C4-2B (cell line): ENCODE results near the gene SLC49A4.

ENCODE experiments used
- ZFX ChIP-seq: fragments of 450-650 bp; IDR thresholded peaks from 2 replicates; pipeline ENCODE4 v1.6.1; 2017
- TF ChIP-seq, protein P1 (sequence below): fragments of 450-650 bp; conservative IDR thresholded peaks from 2 replicates; pipeline ENCODE4 v1.5.1; 2017; ENCODE audit warnings: mild to moderate bottlenecking

DNA sequence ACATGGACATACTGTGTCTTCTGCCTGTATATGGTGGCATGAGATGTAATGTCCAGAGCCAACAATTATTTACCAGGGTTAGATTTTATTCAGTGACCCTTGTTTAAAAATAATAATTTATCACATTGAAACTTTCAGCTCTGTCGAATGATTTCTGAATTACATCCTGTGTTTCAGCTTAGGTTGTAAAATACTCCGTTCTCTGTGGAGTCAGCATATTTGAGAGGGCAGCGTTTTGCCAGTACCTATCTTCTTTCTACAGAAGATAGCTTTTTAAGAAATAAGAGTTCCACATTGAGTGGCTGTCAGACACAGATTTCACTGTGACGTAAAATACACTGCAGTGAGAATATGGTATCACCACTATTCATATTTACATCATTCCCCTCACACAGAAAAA lies 85.3 kb downstream of the SLC49A4 start:
- TF ChIP-seq, protein P1, sequence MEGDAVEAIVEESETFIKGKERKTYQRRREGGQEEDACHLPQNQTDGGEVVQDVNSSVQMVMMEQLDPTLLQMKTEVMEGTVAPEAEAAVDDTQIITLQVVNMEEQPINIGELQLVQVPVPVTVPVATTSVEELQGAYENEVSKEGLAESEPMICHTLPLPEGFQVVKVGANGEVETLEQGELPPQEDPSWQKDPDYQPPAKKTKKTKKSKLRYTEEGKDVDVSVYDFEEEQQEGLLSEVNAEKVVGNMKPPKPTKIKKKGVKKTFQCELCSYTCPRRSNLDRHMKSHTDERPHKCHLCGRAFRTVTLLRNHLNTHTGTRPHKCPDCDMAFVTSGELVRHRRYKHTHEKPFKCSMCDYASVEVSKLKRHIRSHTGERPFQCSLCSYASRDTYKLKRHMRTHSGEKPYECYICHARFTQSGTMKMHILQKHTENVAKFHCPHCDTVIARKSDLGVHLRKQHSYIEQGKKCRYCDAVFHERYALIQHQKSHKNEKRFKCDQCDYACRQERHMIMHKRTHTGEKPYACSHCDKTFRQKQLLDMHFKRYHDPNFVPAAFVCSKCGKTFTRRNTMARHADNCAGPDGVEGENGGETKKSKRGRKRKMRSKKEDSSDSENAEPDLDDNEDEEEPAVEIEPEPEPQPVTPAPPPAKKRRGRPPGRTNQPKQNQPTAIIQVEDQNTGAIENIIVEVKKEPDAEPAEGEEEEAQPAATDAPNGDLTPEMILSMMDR = no peak
- TF ChIP-seq ZFX = no peak
